C1 segment of cervical spinal cord (tissue), 14 donors: Measurements from ENCODE around the gene SLC35F4.
"Not testable (repeated sequence)": the region's sequence is repeated elsewhere in the genome, so short reads cannot be mapped to it uniquely, and the experiment has no call there.

Source experiments
- DNase-seq, 14 donors: peaks; one replicate each; lab custom pipeline; 2025; lab: John Stamatoyannopoulos, UW

SLC35F4 gene

GRCh38 chr14:57809808-57810207, 56.1 kb downstream of the SLC35F4 start:
- no peak for DNase-seq

GRCh38 chr14:57797160-57797559, 68.7 kb downstream of the SLC35F4 start:
- DNase-seq: peak in 1 of 14 donors; percentile 16

GRCh38 chr14:57796556-57796955, 69.3 kb downstream of the SLC35F4 start:
- peak in 1 of 14 donors; percentile 14 for DNase-seq

GRCh38 chr14:57785058-57785457, 80.8 kb downstream of the SLC35F4 start:
- DNase-seq: no peak

GRCh38 chr14:57771801-57772200, 94.1 kb downstream of the SLC35F4 start:
- no peak for DNase-seq

GRCh38 chr14:57769863-57770523, 95.9 kb downstream of the SLC35F4 start:
- no peak for DNase-seq

- no peak for DNase-seq
Observed at GRCh38 chr14:57761800-57762199, 104.1 kb downstream of the SLC35F4 start.

- no peak for DNase-seq
Observed at GRCh38 chr14:57760896-57761295, 105.0 kb downstream of the SLC35F4 start.

- no peak for DNase-seq
Observed at GRCh38 chr14:57755018-57755521, 110.8 kb downstream of the SLC35F4 start.

- no peak for DNase-seq
Observed at GRCh38 chr14:57754527-57754926, 111.4 kb downstream of the SLC35F4 start.

- DNase-seq: no peak
Observed at GRCh38 chr14:57753821-57754220, 112.1 kb downstream of the SLC35F4 start.

- not testable (repeated sequence) for DNase-seq
Observed at GRCh38 chr14:57752142-57752695, 113.7 kb downstream of the SLC35F4 start.

GRCh38 chr14:57751400-57751799, 114.5 kb downstream of the SLC35F4 start:
- no peak for DNase-seq

GRCh38 chr14:57749267-57749666, 116.6 kb downstream of the SLC35F4 start:
- no peak for DNase-seq

GRCh38 chr14:57748279-57748678, 117.6 kb downstream of the SLC35F4 start:
- DNase-seq: no peak

- no peak for DNase-seq
Observed at GRCh38 chr14:57747036-57747435, 118.9 kb downstream of the SLC35F4 start.

- DNase-seq: no peak
Observed at GRCh38 chr14:57746563-57746962, 119.3 kb downstream of the SLC35F4 start.

GRCh38 chr14:57739516-57739915, 126.4 kb downstream of the SLC35F4 start:
- no peak for DNase-seq

GRCh38 chr14:57737598-57737997, 128.3 kb downstream of the SLC35F4 start:
- DNase-seq: peak in 1 of 14 donors; percentile 20

- no peak for DNase-seq
Observed at GRCh38 chr14:57736391-57736790, 129.5 kb downstream of the SLC35F4 start.

GRCh38 chr14:57735276-57735675, 130.6 kb downstream of the SLC35F4 start:
- DNase-seq: no peak

- peak in 1 of 14 donors; percentile 10 for DNase-seq
Observed at GRCh38 chr14:57732463-57733285, 133.2 kb downstream of the SLC35F4 start.
